ENCODE data around the gene CCL23. TPM values are rescaled to one million over a fixed set of nuclear protein-coding genes. Genes with fewer than 3 reads are reported as not detected.
A peak's percentile ranks its signal among the peaks of the same experiment; 100 is the strongest.

CCL23 gene
- total and polyA plus RNA-seq, 9 of the 15 experiments (the other 6 are each of a cell fraction or from before 2014, with no cell fraction given), result not detected

GRCh38 chr17:36008998-36009665 lies 8.6 kb downstream of the CCL23 start (continued):
- TF ChIP-seq E2F6 (IDR thresholded peaks at IDR 0.05; ENCODE audit: borderline replicate concordance in 1 of 2, extremely low read depth in 1 of 2, insufficient read depth in 1 of 2, insufficient read length in 1 of 2, low read depth in 1 of 2, low read length in 1 of 2, poor library complexity in 1 of 2, severe bottlenecking in 1 of 2) (peak in 1 of 2 experiments; percentile 56), CTCF (IDR thresholded peaks at IDR 0.05 in 2 of 3, conservative IDR thresholded peaks at IDR 0.05 in 1 of 3; ENCODE audit: insufficient read depth in 2 of 3, low read depth in 1 of 3, low read length in 3 of 3) (peak; percentile 64 to 83 (median 72)), ZNF324 (CRISPR knock-in tag; IDR thresholded peaks at IDR 0.05) (no peak), DIDO1 (tag; IDR thresholded peaks at IDR 0.05; ENCODE audit: low read depth) (no peak), RBM34 (IDR thresholded peaks at IDR 0.05; ENCODE audit: borderline replicate concordance, insufficient read depth, low read length) (no peak), ZNF77 (CRISPR knock-in tag; IDR thresholded peaks at IDR 0.05) (no peak), ZNF217 (CRISPR knock-in tag; IDR thresholded peaks at IDR 0.05) (no peak), AFF4 (CRISPR knock-in tag; IDR thresholded peaks at IDR 0.05) (no peak), NFE2L1 (tag; IDR thresholded peaks at IDR 0.05; ENCODE audit: borderline replicate concordance, low read depth) (no peak), ZNF518B (CRISPR knock-in tag; IDR thresholded peaks at IDR 0.05) (no peak)
